WI38 (cell line): ENCODE measurements around the gene LRRC32.

ENCODE experiments used
- H3K4me3 ChIP-seq: 2 replicates; pipeline ENCODE4 v1.5.1; 2011; ENCODE audit warnings: low read depth, mild to moderate bottlenecking, control low read depth, low read length
- CTCF ChIP-seq: IDR thresholded peaks from 2 replicates; pipeline ENCODE4 v1.5.1; 2012; ENCODE audit warnings: low read depth, mild to moderate bottlenecking, control low read depth, low read length

The LRRC32 gene

GRCh38 chr11:76714493-76714892 is 43.9 kb upstream of the LRRC32 start:
- no peak overlapping the region for H3K4me3 ChIP-seq
- TF ChIP-seq CTCF: no peak

- no peak for TF ChIP-seq CTCF
- H3K4me3 ChIP-seq: no peak overlapping the region
These were observed 43.0 kb upstream of the LRRC32 start for GRCh38 chr11:76713499-76713898.

DNA sequence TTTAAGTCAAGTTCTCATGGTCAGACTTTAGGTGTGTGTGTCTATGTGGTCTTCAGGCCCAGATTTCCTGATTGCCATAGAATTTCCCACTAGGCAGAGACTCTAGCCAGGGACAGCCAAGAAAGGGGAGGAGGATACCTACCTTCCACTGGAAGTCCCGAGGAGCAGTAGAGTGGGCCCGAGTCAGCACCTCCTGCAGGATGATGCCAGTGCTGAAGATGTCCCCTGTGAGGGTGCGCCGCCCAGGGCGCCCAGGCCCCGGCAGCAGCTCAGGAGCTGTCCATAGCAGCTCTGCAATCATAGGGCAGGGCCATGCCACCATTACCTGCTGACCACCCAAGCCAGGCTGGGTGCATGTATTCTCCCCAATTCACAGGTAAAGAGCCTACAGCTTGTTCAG is 41.6 kb upstream of the LRRC32 start:
- no peak overlapping the region for H3K4me3 ChIP-seq
- no peak for TF ChIP-seq CTCF

DNA sequence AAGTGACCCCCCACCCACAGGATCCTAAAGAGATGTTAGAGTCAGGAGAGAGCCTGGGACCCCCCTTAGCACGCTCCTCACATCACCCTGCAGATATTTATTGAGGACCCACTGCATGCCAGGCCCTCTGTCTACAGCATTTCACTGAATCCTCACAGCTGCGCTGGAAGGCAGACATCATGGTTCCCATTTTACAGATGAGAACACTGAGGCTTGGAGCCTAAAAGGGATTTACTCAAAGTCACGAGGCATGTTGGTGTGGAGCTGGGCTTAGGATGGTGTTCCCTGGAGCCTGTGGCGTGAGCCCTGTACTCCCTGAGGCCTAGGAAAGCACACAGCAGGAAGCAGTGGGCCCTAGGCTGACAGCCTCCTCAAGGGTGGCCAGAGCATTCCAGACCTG is 39.2 kb upstream of the LRRC32 start:
- no peak overlapping the region for H3K4me3 ChIP-seq
- TF ChIP-seq CTCF: no peak

GRCh38 chr11:76708972-76709660 is 38.6 kb upstream of the LRRC32 start:
- no peak for TF ChIP-seq CTCF
- no peak overlapping the region for H3K4me3 ChIP-seq

DNA sequence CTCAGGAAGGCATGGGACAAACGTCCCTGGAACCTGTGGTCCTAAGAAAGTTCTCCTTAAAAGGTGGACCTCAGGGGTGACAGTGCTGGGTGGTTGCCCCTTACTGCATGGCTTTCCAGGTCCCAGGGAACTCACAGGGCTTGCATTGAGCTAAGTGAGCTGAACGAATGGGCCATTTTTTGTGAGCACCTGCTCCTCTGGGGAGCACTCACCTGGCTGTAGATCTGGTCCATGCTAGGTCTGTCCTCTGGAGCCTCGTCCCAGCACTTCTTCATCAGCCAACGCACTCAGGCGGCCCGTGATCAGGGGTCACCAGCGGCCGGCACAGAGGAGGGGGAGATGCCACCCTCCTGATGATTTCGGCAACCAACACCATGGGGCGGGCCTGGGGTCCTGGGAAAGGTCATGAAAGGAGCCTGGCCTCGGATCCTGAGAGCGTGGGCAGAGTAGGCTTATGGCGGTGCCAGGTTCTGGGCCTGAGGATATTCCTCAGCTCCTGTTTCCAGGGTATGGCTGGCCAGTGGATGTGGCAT is 36.8 kb upstream of the LRRC32 start:
- H3K4me3 ChIP-seq: no peak overlapping the region
- TF ChIP-seq CTCF: no peak

DNA sequence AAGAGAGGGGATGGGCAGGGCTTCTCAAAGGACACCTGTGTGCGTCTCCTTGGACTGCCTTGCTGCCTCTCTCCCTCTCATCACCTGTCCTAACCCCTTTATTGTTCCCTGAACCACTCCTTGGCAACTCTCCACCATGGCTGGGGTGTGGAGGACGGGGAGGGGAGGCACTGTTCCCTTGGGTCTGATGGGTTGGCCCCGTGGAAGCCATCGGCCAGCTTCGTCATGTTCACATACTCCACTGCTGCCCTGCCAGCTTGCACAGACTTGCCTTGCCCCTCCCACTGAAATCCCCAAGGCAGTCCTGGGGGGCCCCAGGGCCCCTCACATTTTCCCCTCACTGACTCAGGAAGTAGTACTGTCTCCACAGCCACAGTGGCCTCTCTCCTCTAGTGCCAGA is 36.1 kb upstream of the LRRC32 start:
- H3K4me3 ChIP-seq: no peak overlapping the region
- no peak for TF ChIP-seq CTCF
